ENCODE data around the gene ENTHD1. TPM values are rescaled to one million over a fixed set of nuclear protein-coding genes. Genes with fewer than 3 reads are reported as not detected.

The ENTHD1 gene
- total and polyA plus RNA-seq, 2 donors (not counting 3 experiments of a cell fraction or from before 2014, with no cell fraction given): not detected

DNA sequence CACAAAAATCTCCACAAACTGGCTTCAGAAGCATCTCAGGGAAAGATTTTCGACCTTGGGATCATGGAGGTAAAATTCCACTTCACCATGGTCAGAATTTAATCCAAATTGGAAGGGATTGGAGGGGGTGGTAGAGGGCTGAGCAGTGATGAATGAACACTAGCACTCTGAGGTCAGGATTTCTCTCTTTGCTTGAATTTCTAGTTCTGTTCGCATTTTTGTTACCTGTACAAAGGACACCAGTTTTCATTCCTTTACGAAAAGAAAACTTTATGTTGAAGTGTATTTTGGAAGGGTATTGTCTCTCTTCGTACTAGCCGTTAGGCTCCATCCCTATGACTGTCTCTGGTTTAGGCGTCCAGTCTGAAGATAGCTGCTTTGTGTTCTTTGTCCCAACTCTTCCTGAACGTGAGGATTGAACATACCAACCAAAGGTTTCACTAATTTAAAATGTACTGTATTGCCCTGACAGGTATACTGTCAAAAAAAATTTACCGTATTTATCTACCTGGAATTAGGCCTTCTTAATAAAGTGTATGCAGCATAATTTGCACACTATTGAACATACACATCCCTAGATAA is 8.1 kb upstream of the ENTHD1 start:
- no peak overlapping the region for H3K4me2 ChIP-seq (ENCODE audit: insufficient read depth, low read length)
- no peak for TF ChIP-seq POLR2A (IDR thresholded peaks at IDR 0.05; ENCODE audit: low read depth, low read length)
- TF ChIP-seq GATA2 (IDR thresholded peaks at IDR 0.05; ENCODE audit: insufficient read depth, insufficient read length, low read depth, low read length): no peak
- TF ChIP-seq, protein P1, sequence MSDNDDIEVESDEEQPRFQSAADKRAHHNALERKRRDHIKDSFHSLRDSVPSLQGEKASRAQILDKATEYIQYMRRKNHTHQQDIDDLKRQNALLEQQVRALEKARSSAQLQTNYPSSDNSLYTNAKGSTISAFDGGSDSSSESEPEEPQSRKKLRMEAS (IDR thresholded peaks at IDR 0.05; ENCODE audit: insufficient read depth, insufficient read length): no peak
- no peak for TF ChIP-seq MYC (IDR thresholded peaks at IDR 0.05; ENCODE audit: low read depth, low read length)
- TF ChIP-seq, protein P2, sequence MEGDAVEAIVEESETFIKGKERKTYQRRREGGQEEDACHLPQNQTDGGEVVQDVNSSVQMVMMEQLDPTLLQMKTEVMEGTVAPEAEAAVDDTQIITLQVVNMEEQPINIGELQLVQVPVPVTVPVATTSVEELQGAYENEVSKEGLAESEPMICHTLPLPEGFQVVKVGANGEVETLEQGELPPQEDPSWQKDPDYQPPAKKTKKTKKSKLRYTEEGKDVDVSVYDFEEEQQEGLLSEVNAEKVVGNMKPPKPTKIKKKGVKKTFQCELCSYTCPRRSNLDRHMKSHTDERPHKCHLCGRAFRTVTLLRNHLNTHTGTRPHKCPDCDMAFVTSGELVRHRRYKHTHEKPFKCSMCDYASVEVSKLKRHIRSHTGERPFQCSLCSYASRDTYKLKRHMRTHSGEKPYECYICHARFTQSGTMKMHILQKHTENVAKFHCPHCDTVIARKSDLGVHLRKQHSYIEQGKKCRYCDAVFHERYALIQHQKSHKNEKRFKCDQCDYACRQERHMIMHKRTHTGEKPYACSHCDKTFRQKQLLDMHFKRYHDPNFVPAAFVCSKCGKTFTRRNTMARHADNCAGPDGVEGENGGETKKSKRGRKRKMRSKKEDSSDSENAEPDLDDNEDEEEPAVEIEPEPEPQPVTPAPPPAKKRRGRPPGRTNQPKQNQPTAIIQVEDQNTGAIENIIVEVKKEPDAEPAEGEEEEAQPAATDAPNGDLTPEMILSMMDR (IDR thresholded peaks at IDR 0.05; ENCODE audit: extremely low read depth in 1 of 2, insufficient read depth in 1 of 2, low read depth in 1 of 2, low read length in 2 of 2): no peak
- no peak for TF ChIP-seq EZH2 (IDR thresholded peaks at IDR 0.05; ENCODE audit: borderline replicate concordance, low read depth, low read length, severe bottlenecking)
- TF ChIP-seq JUN (IDR thresholded peaks at IDR 0.05; ENCODE audit: borderline replicate concordance, insufficient read depth, insufficient read length, low read depth): no peak
- TF ChIP-seq FOS (IDR thresholded peaks at IDR 0.05; ENCODE audit: borderline replicate concordance, insufficient read depth, low read length): no peak
- no peak for TF ChIP-seq POLR2AphosphoS5 (IDR thresholded peaks at IDR 0.05; ENCODE audit: insufficient read depth, low read depth, low read length)
- ChIA-PET CTCF (no interaction called here), POLR2A (no interaction called here)
- BruUV-seq (replicated peaks): no TSS peak
- H3K9ac ChIP-seq (replicated peaks; ENCODE audit: extremely low read depth, insufficient read depth, low read length): no peak overlapping the region
- no peak for DNase-seq (ENCODE audit: low read depth, low spot score)
- no peaks in the 10 kb centered on the region for H3K36me3 ChIP-seq (ENCODE audit: control insufficient read depth in 2 of 2, extremely low read depth in 1 of 2, insufficient read depth in 2 of 2, low read length in 2 of 2)
- no peak overlapping the region for H3K4me3 ChIP-seq (replicated peaks in 1 of 3; ENCODE audit: insufficient read depth in 1 of 3, low read depth in 1 of 3, low read length in 3 of 3)
- no peaks in the 10 kb centered on the region for H4K20me1 ChIP-seq (replicated peaks; ENCODE audit: control insufficient read depth, extremely low read depth, insufficient read depth, low read length)
- H2AFZ ChIP-seq (ENCODE audit: low read depth, low read length): no peak overlapping the region
- no peaks in the 10 kb centered on the region for H3K9me1 ChIP-seq (replicated peaks; ENCODE audit: control insufficient read depth, extremely low read depth, insufficient read depth, low read length)
- H3K9me3 ChIP-seq (replicated peaks; ENCODE audit: control insufficient read depth, insufficient read depth, low read length): no peaks in the 10 kb centered on the region
- H3K27ac ChIP-seq (ENCODE audit: insufficient read depth, low read depth, low read length): no peak overlapping the region
- H3K4me1 ChIP-seq (ENCODE audit: control insufficient read depth, extremely low read depth, insufficient read depth, low read length): no peaks in the 10 kb centered on the region
- H3K27me3 ChIP-seq (ENCODE audit: control insufficient read depth in 2 of 2, insufficient read depth in 2 of 2, low read length in 2 of 2): peaks cover 11 to 14% of the 10 kb centered on the region in 2 experiments
- no peak for FAIRE-seq
- dilution Hi-C loops (cut with MboI; ENCODE audit: extremely low pct_ligation_motif_present, low sequenced_read_pairs) (no loop called here), intact Hi-C loops (cut with micrococcal nuclease) (no loop called here)
- H3K79me2 ChIP-seq (ENCODE audit: control insufficient read depth, insufficient read depth, low read length): no peaks in the 10 kb centered on the region
